ENCODE data around the gene PSORS1C2.
A peak's percentile ranks its signal among the peaks of the same experiment; 100 is the strongest.
"Not testable (repeated sequence)": the region's sequence is repeated elsewhere in the genome, so short reads cannot be mapped to it uniquely, and the experiment has no call there.

PSORS1C2 gene

GRCh38 chr6:31165064-31165832 is 26.4 kb upstream of the PSORS1C2 start:
- H3K9ac ChIP-seq (ENCODE audit: low read length); H3K4me3 ChIP-seq (ENCODE audit: low read length); H3K27me3 ChIP-seq (replicated peaks; ENCODE audit: control insufficient read depth, insufficient read depth, low read length); H3K4me1 ChIP-seq (ENCODE audit: control insufficient read depth, insufficient read depth, low read length); H3K9me3 ChIP-seq (ENCODE audit: control insufficient read depth, low read length); DNase-seq (ENCODE audit: low read depth); H3K36me3 ChIP-seq (ENCODE audit: control insufficient read depth, insufficient read depth, low read length, severe bottlenecking): not testable (repeated sequence)

- not testable (repeated sequence) for H3K4me3 ChIP-seq (ENCODE audit: low read length); H3K27me3 ChIP-seq (replicated peaks; ENCODE audit: control insufficient read depth, insufficient read depth, low read length); H3K9ac ChIP-seq (ENCODE audit: low read length); H3K36me3 ChIP-seq (ENCODE audit: control insufficient read depth, insufficient read depth, low read length, severe bottlenecking); H3K9me3 ChIP-seq (ENCODE audit: control insufficient read depth, low read length); H3K4me1 ChIP-seq (ENCODE audit: control insufficient read depth, insufficient read depth, low read length); DNase-seq (ENCODE audit: low read depth)
Measured at GRCh38 chr6:31164475-31165063, 25.7 kb upstream of the PSORS1C2 start.

GRCh38 chr6:31163922-31164321 is 25.1 kb upstream of the PSORS1C2 start:
- Histone ChIP-seq H3K36me3 (ENCODE audit: control insufficient read depth, insufficient read depth, low read length, severe bottlenecking) (no peaks in the 10 kb centered on the region), H3K4me1 (ENCODE audit: control insufficient read depth, insufficient read depth, low read length) (peaks cover 3% of the 10 kb centered on the region), H3K9ac (ENCODE audit: low read length) (no peak overlapping the region), H3K9me3 (ENCODE audit: control insufficient read depth, low read length) (no peaks in the 10 kb centered on the region), H3K4me3 (ENCODE audit: low read length) (no peak overlapping the region), H3K27me3 (replicated peaks; ENCODE audit: control insufficient read depth, insufficient read depth, low read length) (no peaks in the 10 kb centered on the region)
- no peak for DNase-seq (ENCODE audit: low read depth)

- H3K9me3 ChIP-seq (ENCODE audit: control insufficient read depth, low read length) = no peaks in the 10 kb centered on the region
- DNase-seq (ENCODE audit: low read depth) = no peak
- peaks cover 6% of the 10 kb centered on the region for H3K4me1 ChIP-seq (ENCODE audit: control insufficient read depth, insufficient read depth, low read length)
Measured at GRCh38 chr6:31162463-31163165, 23.7 kb upstream of the PSORS1C2 start.

GRCh38 chr6:31161216-31162126 is 22.6 kb upstream of the PSORS1C2 start:
- H3K4me1 ChIP-seq (ENCODE audit: control insufficient read depth, insufficient read depth, low read length) = peaks cover 12% of the 10 kb centered on the region
- no peak overlapping the region for H3K9ac ChIP-seq (ENCODE audit: low read length)
- H3K27me3 ChIP-seq (replicated peaks; ENCODE audit: control insufficient read depth, insufficient read depth, low read length) = no peaks in the 10 kb centered on the region
- H3K9me3 ChIP-seq (ENCODE audit: control insufficient read depth, low read length) = no peaks in the 10 kb centered on the region
- no peak for DNase-seq (ENCODE audit: low read depth)
- H3K36me3 ChIP-seq (ENCODE audit: control insufficient read depth, insufficient read depth, low read length, severe bottlenecking) = no peaks in the 10 kb centered on the region
- no peak overlapping the region for H3K4me3 ChIP-seq (ENCODE audit: low read length)

More at GRCh38 chr6:31162463-31163165, 23.7 kb upstream of the PSORS1C2 start:
- Histone ChIP-seq H3K4me3 (ENCODE audit: low read length) (no peak overlapping the region), H3K27me3 (replicated peaks; ENCODE audit: control insufficient read depth, insufficient read depth, low read length) (no peaks in the 10 kb centered on the region), H3K36me3 (ENCODE audit: control insufficient read depth, insufficient read depth, low read length, severe bottlenecking) (no peaks in the 10 kb centered on the region), H3K9ac (ENCODE audit: low read length) (no peak overlapping the region)

- no peaks in the 10 kb centered on the region for H3K36me3 ChIP-seq (ENCODE audit: control insufficient read depth, insufficient read depth, low read length, severe bottlenecking)
- no peaks in the 10 kb centered on the region for H3K27me3 ChIP-seq (replicated peaks; ENCODE audit: control insufficient read depth, insufficient read depth, low read length)
- peak; percentile 20 for DNase-seq (ENCODE audit: low read depth)
- peaks cover 12% of the 10 kb centered on the region for H3K4me1 ChIP-seq (ENCODE audit: control insufficient read depth, insufficient read depth, low read length)
- no peaks in the 10 kb centered on the region for H3K9me3 ChIP-seq (ENCODE audit: control insufficient read depth, low read length)
- H3K4me3 ChIP-seq (ENCODE audit: low read length) = peak overlapping the region; percentile 89
- H3K9ac ChIP-seq (ENCODE audit: low read length) = peak overlapping the region; percentile 80
Measured at GRCh38 chr6:31158863-31159855, 20.3 kb upstream of the PSORS1C2 start.

GRCh38 chr6:31158140-31158862 is 19.4 kb upstream of the PSORS1C2 start, which contains the start of gene TCF19:
Gene TCF19 (plus strand): TSS chr6:31158589. CDS start chr6:31159470, 881 bp downstream.
- no peaks in the 10 kb centered on the region for H3K36me3 ChIP-seq (ENCODE audit: control insufficient read depth, insufficient read depth, low read length, severe bottlenecking)
- peak within 1 kb of the TSS; percentile 89 for H3K9ac ChIP-seq (ENCODE audit: low read length)
- H3K9me3 ChIP-seq (ENCODE audit: control insufficient read depth, low read length) = no peaks in the 10 kb centered on the region
- no peaks in the 10 kb centered on the region for H3K27me3 ChIP-seq (replicated peaks; ENCODE audit: control insufficient read depth, insufficient read depth, low read length)
- DNase-seq (ENCODE audit: low read depth) = peak; percentile 100
- H3K4me1 ChIP-seq (ENCODE audit: control insufficient read depth, insufficient read depth, low read length) = peaks cover 12% of the 10 kb centered on the region
- H3K4me3 ChIP-seq (ENCODE audit: low read length) = peak within 1 kb of the TSS; percentile 89

GRCh38 chr6:31157513-31158139 is 18.8 kb upstream of the PSORS1C2 start, which contains the start of gene CCHCR1:
Gene CCHCR1 (minus strand): TSS chr6:31157802. CDS start chr6:31157600, 202 bp downstream.
- Histone ChIP-seq H3K4me3 (ENCODE audit: low read length) (peak within 1 kb of the TSS; percentile 89), H3K4me1 (ENCODE audit: control insufficient read depth, insufficient read depth, low read length) (peaks cover 12% of the 10 kb centered on the region), H3K36me3 (ENCODE audit: control insufficient read depth, insufficient read depth, low read length, severe bottlenecking) (no peaks in the 10 kb centered on the region), H3K27me3 (replicated peaks; ENCODE audit: control insufficient read depth, insufficient read depth, low read length) (no peaks in the 10 kb centered on the region), H3K9me3 (ENCODE audit: control insufficient read depth, low read length) (no peaks in the 10 kb centered on the region), H3K9ac (ENCODE audit: low read length) (peak within 1 kb of the TSS; percentile 89)
- DNase-seq (ENCODE audit: low read depth) = peak; percentile 25

- no peaks in the 10 kb centered on the region for H3K9me3 ChIP-seq (ENCODE audit: control insufficient read depth, low read length)
- H3K9ac ChIP-seq (ENCODE audit: low read length) = no peak overlapping the region
- no peak for DNase-seq (ENCODE audit: low read depth)
- no peak overlapping the region for H3K4me3 ChIP-seq (ENCODE audit: low read length)
- H3K4me1 ChIP-seq (ENCODE audit: control insufficient read depth, insufficient read depth, low read length) = peaks cover 12% of the 10 kb centered on the region
- no peaks in the 10 kb centered on the region for H3K27me3 ChIP-seq (replicated peaks; ENCODE audit: control insufficient read depth, insufficient read depth, low read length)
- H3K36me3 ChIP-seq (ENCODE audit: control insufficient read depth, insufficient read depth, low read length, severe bottlenecking) = no peaks in the 10 kb centered on the region
Measured at GRCh38 chr6:31156641-31157040, 17.8 kb upstream of the PSORS1C2 start.

Data from adipocyte (in vitro differentiated cells).